ENCODE results near the gene RSPH10B2.
"Not testable (repeated sequence)": the region's sequence is repeated elsewhere in the genome, so short reads cannot be mapped to it uniquely, and the experiment has no call there.

Gene RSPH10B2

DNA sequence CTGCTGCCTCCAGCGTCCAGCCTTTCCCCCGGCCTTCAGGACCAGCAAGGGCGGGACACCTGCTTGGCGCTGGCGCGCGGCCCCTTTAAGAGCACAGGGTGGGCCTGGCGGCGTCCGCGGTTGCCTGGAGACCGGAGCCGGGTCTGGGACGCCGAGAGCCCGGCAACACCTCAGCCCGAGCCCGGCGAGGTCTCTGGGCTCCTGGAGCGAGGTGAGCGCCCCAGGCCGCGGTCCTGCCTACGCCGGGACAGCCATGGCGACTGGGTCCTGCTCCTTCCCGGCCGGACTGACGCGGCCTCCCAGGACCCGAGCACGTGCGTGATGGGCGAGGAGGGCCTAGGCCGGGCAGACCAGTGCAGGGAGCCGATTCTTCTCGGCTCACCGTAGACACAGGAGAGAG lies at the start of gene RSPH10B2:
TSS of gene RSPH10B2 (plus strand) at position 140 of the 400 bp plus-strand sequence. CDS start 3,575 bp downstream, outside the sequence.
- not testable (repeated sequence) for DNase-seq

DNA sequence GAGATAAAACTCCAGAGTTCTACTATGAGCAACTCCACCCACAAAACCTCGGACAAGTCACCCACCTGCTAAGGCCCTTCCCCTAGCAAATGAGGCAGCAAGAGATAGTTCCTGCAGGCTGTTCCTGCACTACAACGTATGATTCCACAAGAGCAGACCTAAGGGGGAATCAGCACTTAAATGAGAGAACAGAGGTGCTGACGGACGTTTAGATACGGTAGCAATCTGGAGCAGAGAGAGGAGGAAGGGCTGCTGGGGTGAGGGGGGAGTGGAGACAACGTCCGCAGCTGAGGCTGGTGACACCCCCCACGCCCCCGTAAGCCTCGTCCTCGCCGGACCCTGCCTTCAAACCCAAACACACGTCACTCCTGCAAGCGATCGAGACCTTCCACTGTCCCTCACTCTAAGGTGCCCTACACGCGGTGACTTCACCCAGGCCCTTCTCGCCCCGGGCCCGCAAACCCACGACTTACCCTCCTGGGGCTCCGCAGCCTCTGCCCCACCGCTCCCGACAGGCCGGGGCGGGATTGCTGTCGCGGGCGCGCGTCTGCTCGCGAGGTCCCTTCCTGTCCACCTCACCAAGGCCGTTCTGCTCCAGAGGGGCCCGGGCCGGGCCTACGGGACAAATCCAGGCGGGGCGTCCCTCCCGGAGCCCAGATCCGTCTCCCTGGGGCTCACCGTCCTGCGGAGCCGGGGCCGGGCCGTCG lies 47.8 kb upstream of the RSPH10B2 start:
- DNase-seq: peak; percentile 45

DNA sequence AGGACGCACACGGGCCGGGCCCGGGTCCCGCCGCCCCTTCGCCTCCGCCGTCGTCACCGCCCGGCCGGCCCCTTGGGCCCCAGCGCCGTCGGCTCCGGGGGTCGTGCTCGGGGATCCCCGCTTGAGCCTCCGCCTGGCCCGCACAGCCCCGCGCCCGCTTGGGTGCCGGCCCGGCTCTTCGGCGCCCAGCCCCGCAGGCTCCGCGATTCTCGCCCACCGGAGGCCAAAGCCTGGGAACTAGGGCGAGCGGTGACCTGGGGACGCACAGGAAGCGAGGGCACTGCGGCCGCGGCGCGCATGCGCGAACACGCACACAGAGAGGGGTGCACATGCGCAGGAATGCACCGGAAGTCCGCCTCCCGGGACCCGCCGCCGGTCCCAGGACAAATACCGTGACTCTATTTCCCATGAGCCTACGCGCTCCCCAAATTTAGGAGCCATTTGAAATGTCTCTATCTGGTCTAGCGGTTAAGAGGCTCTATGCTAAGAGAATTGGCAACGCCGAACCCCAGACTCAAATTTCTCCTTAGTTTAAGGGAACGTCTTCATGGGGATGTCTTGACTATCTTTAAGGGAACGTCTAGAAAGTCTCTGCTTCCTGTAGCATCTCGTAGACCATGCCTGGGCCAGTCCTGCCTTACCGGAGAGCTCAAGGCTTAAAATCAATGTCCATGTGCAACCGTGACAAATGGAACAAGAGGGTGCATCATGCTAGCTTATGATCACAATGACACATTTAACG lies 47.1 kb upstream of the RSPH10B2 start, which contains the start of gene ZNF12:
TSS of gene ZNF12 (minus strand) at position 282 of the 742 bp plus-strand sequence. CDS start 1,774 bp downstream, outside the sequence.
- DNase-seq: peak; percentile 92

DNA sequence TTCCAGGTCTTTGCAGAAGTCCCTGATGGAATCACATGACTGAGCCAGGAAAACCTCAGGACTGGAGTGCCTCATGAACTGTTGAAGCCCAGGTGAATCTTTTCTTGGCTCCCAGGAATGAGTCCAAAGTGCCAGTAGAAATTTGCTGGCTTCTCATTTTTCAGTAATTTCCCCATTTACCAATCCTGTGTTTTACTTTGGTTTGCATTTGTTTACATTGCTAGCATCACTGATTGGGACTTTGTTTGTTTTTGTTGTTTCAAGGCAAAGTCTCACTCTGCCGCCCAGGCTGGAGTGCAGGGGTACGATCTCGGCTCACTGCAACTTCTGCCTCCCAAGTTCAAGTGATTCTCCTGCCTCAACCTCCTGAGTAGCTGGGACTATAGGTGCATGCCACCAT lies 45.6 kb upstream of the RSPH10B2 start:
- DNase-seq: no peak

DNA sequence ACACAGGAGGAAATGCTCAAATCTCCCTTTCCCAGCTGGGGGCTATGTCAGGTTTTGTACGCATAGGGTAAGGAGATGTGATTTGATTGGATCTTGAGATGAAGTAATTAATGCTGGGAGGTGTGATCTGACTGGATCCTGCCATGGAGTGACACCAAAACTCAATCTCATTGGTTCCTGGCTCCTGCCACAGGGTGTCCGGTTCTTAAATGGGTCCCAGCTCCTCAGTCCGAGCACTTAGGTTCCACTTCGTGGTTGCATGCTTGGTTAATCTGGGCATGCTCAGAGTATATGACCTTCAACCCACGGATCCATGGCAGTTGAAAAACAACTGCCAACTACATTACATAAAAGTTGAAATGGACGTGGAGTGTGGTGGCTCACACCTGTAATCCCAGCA lies 44.1 kb upstream of the RSPH10B2 start:
- DNase-seq: no peak

DNA sequence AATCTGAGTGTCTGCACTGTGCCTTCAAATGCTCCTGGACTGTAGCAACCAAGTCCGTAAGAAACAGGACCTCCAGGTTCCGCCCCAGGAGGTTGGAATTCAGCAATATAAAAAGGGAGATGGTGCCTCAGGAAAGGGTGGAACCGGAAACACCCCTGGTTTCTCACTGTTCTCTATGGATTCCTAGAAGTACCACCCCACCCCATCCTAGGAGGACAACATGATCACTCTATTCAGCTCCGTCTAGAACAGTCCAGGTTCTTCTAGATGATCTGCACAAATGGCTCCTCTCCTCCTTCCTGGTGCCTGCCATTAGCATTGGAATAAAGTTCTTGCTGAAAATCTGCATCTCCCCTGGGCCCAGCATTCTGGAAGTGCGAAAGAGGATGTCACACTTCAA lies 39.5 kb upstream of the RSPH10B2 start:
- no peak for DNase-seq

DNA sequence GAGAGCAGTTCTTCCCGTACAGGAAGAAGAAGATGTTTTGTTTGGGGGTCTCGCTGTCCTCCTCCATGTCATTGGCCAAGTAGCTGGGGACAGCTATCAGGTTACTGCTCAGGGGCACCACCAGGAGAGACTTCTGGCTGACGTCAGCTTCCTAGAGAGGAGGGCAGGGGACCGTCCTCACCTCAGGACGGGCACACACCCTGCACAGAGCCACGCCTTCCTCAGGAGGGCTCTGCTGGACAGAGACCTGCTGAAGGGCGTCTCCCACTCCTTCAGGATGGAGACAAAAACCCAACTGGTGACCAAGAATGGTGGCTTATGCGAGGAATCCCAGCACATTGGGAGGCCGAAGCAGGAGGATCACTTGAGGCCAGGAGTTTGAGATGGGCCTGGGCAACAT lies 38.0 kb upstream of the RSPH10B2 start:
- not testable (repeated sequence) for DNase-seq

DNA sequence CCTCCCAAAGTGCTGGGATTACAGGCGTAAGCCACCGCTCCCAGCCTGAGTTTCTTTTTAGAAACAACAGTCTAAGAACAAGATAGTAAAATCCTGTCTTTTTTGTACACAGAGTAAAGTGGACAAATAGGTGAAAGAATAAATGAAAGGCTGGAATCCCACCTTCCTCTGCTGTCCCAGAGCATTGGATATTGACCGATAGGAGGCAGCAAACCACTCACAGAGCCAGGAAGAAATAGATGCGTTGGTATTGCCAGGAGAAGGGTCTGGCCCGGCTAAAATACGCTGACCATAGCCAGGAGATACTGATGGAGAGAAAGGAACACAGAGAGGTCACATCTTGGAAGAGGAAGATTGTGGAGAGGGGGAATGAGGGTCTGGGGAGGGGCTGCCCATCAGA lies 35.8 kb upstream of the RSPH10B2 start:
- DNase-seq: no peak

DNA sequence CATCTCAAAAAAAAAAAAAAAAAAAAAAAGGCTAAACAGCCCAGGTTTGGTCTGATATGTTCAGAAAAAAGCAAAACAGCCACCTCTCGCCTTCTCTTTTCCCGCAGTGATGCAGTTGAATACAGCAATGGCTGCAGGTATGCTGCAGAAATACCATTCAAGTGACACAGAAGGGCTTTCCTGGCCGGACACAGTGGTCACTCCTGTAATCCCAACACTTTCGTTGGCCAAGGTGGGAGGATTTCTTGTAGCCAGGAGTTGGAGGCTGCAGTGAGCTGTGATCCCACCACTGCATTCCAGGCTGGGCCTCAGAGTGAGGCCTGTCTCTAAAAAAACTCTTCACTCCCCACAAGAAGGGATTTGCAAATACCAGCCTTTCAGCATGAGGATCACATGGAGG lies 29.6 kb upstream of the RSPH10B2 start:
- DNase-seq: not testable (repeated sequence)

DNA sequence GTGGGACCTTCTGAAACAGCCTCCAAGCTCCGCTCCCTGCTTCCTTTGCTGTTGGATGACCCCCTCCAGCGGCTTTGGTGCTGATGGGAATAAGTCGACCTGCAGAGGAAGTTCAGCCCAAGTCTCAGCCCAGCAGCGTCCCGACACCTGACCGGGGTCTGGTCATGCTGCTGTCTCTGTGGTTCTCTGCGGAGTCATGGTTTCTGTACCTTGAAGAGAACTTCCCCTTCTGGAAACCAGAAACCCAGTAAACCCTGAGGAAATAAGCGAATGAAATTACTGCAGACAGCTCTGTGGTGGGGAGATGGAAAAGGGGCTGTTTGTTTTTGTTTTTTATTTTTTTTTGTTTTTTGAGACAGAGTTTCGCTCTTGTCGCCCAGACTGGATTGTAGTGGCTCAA lies 28.9 kb upstream of the RSPH10B2 start:
- peak; percentile 82 for DNase-seq

DNA sequence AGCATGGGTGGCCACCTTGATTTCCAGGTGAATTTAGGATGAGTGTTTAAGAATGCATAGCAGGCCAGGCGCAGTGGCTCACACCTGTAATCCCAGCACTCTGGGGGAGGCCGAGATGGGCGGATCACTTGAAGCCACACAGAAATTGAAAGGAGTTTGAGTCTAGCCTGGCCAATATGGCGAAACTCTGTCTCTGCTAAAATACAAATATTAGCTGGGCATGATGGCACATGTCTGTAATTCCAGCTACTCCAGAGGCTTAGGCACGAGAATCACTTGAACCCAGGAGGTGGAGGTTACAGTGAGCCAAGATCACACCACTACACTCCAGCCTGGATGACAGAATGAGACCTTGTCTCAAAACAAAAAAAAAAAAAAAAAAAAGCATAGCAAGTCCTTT lies 27.6 kb upstream of the RSPH10B2 start:
- not testable (repeated sequence) for DNase-seq

DNA sequence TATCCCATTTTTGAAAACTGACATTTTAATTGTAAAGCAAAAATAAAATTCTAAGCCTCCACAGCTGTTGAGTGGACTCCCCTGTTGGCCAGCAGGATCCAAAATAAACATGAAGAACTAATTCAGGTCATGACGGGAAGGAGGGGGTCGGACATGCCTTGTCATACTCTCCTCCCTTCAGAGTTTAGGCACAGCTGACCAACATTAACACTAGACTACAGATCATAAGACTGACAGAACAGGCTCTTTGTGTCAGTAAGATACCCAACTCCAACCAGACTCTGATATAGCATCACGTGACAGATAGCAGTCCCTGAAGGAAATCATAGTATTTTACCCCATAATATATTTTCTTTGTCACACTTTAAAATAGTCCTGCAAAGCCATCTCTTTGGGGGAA lies 26.2 kb upstream of the RSPH10B2 start:
- no peak for DNase-seq

DNA sequence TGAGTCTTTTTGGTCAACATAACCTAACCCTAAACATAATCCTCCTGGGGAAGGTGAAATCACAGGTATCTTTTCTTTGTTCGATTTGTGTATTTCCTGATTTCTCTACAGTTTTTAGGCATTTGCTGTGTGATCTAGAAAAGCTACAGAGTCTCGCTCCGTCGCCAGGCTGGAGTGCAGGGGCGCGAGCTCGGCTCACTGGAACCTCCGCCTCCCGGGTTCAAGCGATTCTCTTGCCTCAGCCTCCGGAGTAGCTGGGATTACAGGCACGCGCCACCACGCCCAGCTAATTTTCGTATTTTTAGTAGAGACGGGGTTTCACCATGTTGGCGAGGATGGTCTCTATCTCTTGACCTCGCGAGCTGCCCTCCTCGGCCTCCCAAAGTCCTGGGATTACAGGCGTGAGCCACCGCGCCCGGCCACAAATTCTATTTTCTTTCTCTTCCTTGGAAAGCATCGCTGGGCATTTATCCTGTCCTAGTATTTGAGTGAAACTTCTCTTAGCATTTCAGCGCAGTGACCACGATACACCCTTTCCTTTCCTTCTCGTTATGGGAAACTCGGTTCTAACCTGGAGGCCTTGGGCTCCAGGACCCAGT lies 24.9 kb upstream of the RSPH10B2 start:
- not testable (repeated sequence) for DNase-seq

DNA sequence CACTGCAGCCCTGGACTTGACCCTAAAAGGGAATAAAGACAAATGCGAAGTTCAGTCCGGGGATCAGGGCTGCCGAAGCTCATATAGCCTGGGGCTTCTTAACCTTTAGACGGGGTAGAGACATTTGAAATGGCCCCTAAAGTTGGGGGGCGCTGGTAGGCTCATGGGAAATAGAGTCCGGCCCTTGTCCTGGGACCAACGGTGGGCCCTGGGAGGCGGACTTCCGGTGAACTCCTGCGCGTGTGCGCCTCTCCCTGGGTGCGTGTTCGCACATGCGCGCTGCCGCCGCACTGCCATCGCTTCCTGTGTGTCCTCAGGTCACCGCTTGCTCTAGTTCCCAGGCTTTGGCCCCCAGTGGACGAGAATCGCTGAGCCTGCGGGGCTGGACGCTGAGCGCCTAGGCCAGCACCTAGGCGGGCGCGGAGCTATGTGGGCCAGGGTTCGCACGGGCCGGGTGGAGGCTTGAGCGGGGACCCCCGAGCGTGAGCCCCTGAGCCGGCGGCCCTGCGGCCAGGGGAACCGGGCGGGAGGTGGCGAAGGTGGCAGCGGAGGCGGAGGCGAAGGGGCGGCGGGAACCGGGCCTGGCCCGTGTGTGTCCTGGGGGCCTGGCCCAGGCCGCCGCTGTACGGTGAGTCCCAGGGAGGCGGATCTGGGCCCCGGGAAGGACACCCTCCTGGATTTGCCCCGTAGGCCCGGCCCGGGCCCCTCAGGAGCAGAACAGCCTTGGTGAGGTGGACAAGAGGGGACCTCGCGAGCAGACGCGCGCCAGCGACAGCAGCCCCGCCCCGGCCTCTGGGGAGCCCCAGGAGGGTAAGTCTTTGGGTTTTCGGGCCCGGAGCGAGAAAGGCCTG lies 24.2 kb upstream of the RSPH10B2 start:
- peak; percentile 98 for DNase-seq

DNA sequence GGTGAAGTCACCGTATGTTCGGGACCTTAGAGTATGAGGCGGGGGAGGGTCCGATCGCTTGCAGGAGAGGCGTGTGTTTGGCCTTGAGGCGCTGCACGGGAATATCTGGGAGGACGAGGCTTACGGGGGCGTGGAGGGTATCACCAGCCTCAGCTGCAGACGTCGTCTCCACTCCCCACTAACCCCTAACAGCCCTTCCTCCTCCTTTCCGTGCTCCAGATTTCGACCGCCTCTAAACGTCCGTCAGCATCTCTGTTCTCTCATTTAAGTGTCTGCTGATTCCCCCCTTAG lies 23.6 kb upstream of the RSPH10B2 start:
- DNase-seq: no peak

DNA sequence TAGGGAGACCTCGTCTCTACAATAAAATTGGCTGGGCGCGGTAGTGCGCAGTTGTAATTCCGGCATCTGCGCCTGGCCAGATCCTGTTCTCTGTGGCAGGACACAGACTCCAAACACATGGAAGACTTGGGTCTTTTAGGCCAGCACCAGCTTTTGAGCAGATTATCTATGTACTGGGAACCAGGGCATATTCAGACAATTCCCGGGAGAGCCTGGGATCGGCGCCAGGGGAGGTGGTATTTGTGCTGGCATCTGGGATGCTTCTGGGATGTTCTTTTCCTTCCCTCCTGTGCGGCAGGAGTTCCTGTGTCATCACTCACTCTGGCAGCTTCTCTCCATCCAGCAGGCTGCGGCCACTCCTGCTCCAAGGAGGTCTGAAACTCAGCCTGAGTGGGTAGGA lies 15.5 kb upstream of the RSPH10B2 start:
- DNase-seq: not testable (repeated sequence)

DNA sequence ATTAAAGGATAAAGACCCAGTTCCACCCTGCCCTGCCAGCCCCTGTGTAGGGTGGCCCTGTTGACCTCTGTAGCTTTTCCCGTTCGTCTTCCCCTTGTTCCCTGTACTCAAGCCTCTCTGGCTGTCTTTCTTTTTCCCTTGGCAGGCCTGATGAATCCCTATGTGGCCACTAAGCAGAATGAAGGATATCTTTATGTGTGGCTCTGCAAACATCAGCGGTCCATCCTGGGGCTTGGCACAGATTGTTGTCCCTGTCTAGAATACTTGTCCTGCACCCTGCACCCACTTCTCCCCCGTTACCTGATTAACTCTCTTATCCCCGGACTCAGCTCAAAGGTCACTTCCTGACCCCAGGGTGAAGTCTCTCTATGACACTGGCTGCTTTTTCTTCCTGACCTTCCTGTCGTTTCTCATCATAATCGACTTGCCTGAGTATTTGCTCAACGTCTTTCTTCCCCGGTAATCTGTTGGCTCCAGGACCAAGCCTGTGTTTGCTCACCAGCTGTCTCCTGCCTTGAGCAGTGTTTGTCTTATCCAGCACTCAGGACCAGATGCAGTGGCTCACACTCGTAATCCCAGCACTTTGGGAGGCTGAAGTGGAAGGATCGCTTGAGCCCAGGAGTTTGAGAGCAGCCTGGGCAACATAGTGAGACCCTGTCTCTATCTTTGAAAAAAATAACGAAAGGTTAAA lies 9.3 kb upstream of the RSPH10B2 start:
- not testable (repeated sequence) for DNase-seq

DNA sequence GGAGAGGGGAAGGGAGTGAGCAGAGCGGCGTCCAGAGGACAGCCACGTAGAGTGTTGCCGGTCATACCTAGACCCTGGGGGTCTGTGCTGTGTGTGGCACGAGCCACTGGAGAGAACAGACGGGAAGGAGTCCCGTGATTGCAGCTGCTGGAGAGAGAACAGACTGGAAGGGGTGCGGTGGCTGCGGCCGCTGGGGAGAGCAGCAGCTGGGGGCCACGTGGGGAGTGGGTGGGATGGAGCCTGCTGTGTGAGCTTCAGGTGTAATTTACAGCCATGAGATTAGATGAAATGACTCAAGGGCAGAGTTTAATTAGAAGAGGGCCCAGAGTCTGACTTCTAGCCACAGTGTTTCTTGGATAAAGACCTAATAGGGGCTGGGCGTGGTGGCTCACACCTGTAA lies 4.6 kb upstream of the RSPH10B2 start:
- DNase-seq: not testable (repeated sequence)

DNA sequence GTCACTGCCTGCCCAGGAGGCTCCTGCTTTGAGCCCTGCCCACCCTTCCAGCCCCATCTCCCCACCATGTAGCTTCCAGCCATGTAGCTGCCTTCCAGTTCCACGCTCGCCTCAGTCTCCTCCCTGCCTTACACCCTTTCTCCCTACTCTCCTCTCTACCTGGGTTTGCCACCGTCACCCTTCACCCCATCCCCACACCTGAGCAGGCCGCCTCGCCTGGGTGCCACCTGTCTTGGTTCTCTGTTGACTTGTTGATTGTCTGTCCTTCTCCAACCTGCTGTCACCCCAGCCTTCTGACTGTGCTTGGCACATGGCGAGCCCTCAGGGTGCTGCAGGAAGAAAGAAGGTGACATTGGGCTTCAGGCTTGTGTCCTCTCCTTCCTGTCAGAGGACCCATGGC lies 3.7 kb upstream of the RSPH10B2 start:
- not testable (repeated sequence) for DNase-seq

DNA sequence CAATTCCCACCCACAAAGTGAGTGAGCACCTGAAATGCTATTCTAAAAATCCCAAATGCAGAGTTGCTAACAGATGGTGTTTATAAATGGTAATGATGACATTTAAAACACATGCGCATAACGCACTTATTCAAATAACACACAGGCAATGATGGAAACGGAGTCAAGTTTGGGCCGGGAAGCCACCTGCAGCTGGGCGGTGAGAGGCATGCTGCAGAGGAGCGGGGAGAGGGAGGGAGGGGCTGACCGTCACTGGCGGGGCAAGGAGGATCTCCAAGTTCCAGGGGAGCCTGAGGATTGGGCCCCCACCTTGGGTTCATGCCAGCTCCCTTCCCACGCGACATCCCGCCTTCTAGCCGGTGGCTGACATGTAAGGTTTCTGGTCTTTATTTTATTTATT lies 7.3 kb downstream of the RSPH10B2 start:
- DNase-seq: not testable (repeated sequence)

DNA sequence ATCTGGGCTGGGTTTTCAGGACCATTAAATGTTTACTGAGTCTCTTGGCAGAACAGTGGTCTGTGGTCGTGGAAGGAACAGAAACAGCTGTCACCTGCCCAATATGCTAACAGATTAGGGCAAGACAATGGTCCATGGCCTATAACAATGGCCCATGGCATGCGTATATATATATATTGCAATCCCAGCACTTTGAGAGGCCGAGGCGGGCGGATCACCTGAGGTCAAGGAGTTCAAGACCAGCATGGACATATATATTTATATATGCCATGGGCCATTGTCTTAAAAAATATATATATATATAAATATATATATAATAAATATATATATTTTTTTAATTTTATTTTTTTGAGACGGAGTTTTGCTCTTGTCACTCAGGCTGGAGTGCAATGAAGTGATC lies 27.7 kb downstream of the RSPH10B2 start:
- DNase-seq: not testable (repeated sequence)

DNA sequence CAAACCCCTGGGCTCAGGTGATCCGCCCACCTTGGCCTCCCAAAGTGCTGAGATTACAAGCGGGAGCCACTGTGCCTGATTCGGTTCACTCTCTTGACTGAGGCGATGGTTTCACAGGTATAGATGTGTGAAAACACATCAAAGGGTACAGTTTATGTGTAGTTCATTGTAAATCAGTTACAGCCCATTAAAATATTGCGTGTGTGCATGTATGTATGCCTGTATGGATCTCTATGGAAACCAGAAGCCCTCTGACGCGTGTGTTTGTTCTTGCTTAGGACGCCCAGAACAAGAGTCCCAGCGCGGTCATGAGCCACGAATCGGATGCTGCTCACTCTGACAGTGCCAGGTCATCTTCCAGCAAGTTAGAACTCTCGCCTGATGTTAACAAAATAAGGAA lies 35.5 kb downstream of the RSPH10B2 start:
- not testable (repeated sequence) for DNase-seq

Measured in GF-D8 (cell line).